RPMI7951 (cell line): ENCODE data around the gene PRKAG2. TPM values are rescaled to one million over a fixed set of nuclear protein-coding genes. Genes with fewer than 3 reads are reported as not detected.
A peak's percentile ranks its signal among the peaks of the same experiment; 100 is the strongest.

Source experiments
- DNase-seq: peaks from one replicate; pipeline ENCODE4 v3.0.0-alpha.2; 2012; ENCODE audit warnings: low read depth
- total RNA-seq: library from RNA; depleted of rRNA; stranded (reverse); fragments of >200 nt; shearing (Covaris generic); gene quantifications from 2 replicates; pipeline ENCODE4 v1.2.3, GENCODE V29; 2014; rRNA removed

Gene PRKAG2
- total RNA-seq, 1 experiment from 2014 or later: 3.6 TPM

GRCh38 chr7:151518105-151518946, 358.6 kb downstream of the PRKAG2 start:
- peak; percentile 64 for DNase-seq

GRCh38 chr7:151517601-151518104, 359.3 kb downstream of the PRKAG2 start:
- no peak for DNase-seq

GRCh38 chr7:151515276-151515565, 361.7 kb downstream of the PRKAG2 start:
- DNase-seq: no peak

GRCh38 chr7:151514461-151515275, 362.2 kb downstream of the PRKAG2 start:
- DNase-seq: no peak

- DNase-seq: no peak
Measured at GRCh38 chr7:151513133-151513532, 363.8 kb downstream of the PRKAG2 start.

GRCh38 chr7:151512353-151512752, 364.6 kb downstream of the PRKAG2 start:
- DNase-seq: no peak

GRCh38 chr7:151511946-151512345, 365.0 kb downstream of the PRKAG2 start:
- DNase-seq: no peak

GRCh38 chr7:151511270-151511669, 365.6 kb downstream of the PRKAG2 start:
- no peak for DNase-seq

- DNase-seq: no peak
Measured at GRCh38 chr7:151509670-151510333, 367.1 kb downstream of the PRKAG2 start.

- DNase-seq: no peak
Measured at GRCh38 chr7:151508991-151509390, 367.9 kb downstream of the PRKAG2 start.

- DNase-seq: no peak
Measured at GRCh38 chr7:151507806-151508205, 369.1 kb downstream of the PRKAG2 start.

- DNase-seq: no peak
Measured at GRCh38 chr7:151506901-151507382, 370.0 kb downstream of the PRKAG2 start.

Other genes with a start within 250 kb of the PRKAG2 start
- not detected in 2 replicates for gene GALNTL5, start 79.3 kb upstream of the PRKAG2 start, total RNA-seq
- 38.0 and 40.9 TPM in 2 replicates for gene GALNT11, start 148.6 kb upstream of the PRKAG2 start, total RNA-seq